Colonic mucosa (tissue), 4 donors: ENCODE results near the gene IQCM. TPM values are rescaled to one million over a fixed set of nuclear protein-coding genes. Genes with fewer than 3 reads are reported as not detected.

Source experiments
- DNase-seq: peaks from one replicate; pipeline ENCODE4 v3.0.0-alpha.2; 2020
- H3K27ac ChIP-seq: fragments of 200-600 bp; one replicate; pipeline ENCODE4 v1.8.0; 2021
- H3K27me3 ChIP-seq: fragments of 200-600 bp; one replicate; pipeline ENCODE4 v1.8.0; 2021
- H3K36me3 ChIP-seq: fragments of 200-600 bp; one replicate; pipeline ENCODE4 v1.8.0; 2021
- H3K4me1 ChIP-seq: fragments of 200-600 bp; one replicate; pipeline ENCODE4 v1.8.0; 2021; ENCODE audit warnings: mild to moderate bottlenecking
- H3K4me3 ChIP-seq: fragments of 200-600 bp; one replicate; pipeline ENCODE4 v1.8.0; 2021
- H3K9ac ChIP-seq, 2 donors: one replicate each; pipeline ENCODE4 v1.7.0; 2013; ENCODE audit warnings: control low read depth in 2 of 2, low read depth in 2 of 2, low read length in 2 of 2
- H3K9me3 ChIP-seq: fragments of 200-600 bp; one replicate; pipeline ENCODE4 v1.8.0; 2021
- CTCF ChIP-seq: fragments of 200-600 bp; IDR thresholded peaks from one replicate; pipeline ENCODE4 v1.8.0; 2022; ENCODE audit warnings: antibody characterized with exemption, mild to moderate bottlenecking
- intact Hi-C: fragments of 100-400 bp; cut with DNase I; formaldehyde crosslinking; loops from one replicate; pipeline ENCODE4 v1.14.1; 2022
- total RNA-seq, 2 donors: library from RNA; stranded (reverse); fragmentation: NEBNext Ultra II Directional in 1 of 2; extraction: Animal tissue kit (Norgen Biotek cat#: 25700) in 1 of 2; gene quantifications; one replicate each; pipeline ENCODE4 v1.2.1, GENCODE V29; 2021
- donor health status: healthy.
- donor health status: DM: no; HTN: no; CAD: no.
- donor health status: DM: no; HTN: no; CAD: no.

Gene IQCM
- total RNA-seq, 2 donors from 2014 or later, result 3.4 to 5.2 TPM

- no peak for TF ChIP-seq CTCF
- no peak overlapping the region for H3K9ac ChIP-seq
- H3K9me3 ChIP-seq, result no peaks in the 10 kb centered on the region
- intact Hi-C loops, result no loop called here
- no peak overlapping the region for H3K27ac ChIP-seq
- H3K4me3 ChIP-seq, result no peak overlapping the region
- H3K36me3 ChIP-seq, result no peaks in the 10 kb centered on the region
- no peaks in the 10 kb centered on the region for H3K27me3 ChIP-seq
- no peak for DNase-seq
- no peaks in the 10 kb centered on the region for H3K4me1 ChIP-seq
These were observed 259.8 kb downstream of the IQCM start for GRCh38 chr4:149555799-149556198.

- Histone ChIP-seq H3K27ac (no peak overlapping the region), H3K4me1 (no peaks in the 10 kb centered on the region), H3K27me3 (no peaks in the 10 kb centered on the region), H3K9ac (no peak overlapping the region), H3K36me3 (no peaks in the 10 kb centered on the region), H3K9me3 (no peaks in the 10 kb centered on the region), H3K4me3 (no peak overlapping the region)
- DNase-seq, result no peak
- no peak for TF ChIP-seq CTCF
- intact Hi-C loops, result no loop called here
These were observed 260.5 kb downstream of the IQCM start for GRCh38 chr4:149555146-149555545.

- H3K9ac ChIP-seq, result no peak overlapping the region
- H3K27me3 ChIP-seq, result no peaks in the 10 kb centered on the region
- H3K4me1 ChIP-seq, result no peaks in the 10 kb centered on the region
- H3K9me3 ChIP-seq, result no peaks in the 10 kb centered on the region
- no peak for TF ChIP-seq CTCF
- DNase-seq, result no peak
- H3K36me3 ChIP-seq, result no peaks in the 10 kb centered on the region
- H3K27ac ChIP-seq, result no peak overlapping the region
- H3K4me3 ChIP-seq, result no peak overlapping the region
- intact Hi-C loops, result no loop called here
These were observed 261.6 kb downstream of the IQCM start for GRCh38 chr4:149553959-149554520.

- Histone ChIP-seq H3K9ac (no peak overlapping the region), H3K4me1 (no peaks in the 10 kb centered on the region), H3K27ac (no peak overlapping the region), H3K4me3 (no peak overlapping the region), H3K36me3 (no peaks in the 10 kb centered on the region), H3K9me3 (no peaks in the 10 kb centered on the region), H3K27me3 (no peaks in the 10 kb centered on the region)
- no peak for TF ChIP-seq CTCF
- no peak for DNase-seq
- intact Hi-C loops, result no loop called here
These were observed 263.0 kb downstream of the IQCM start for GRCh38 chr4:149552601-149553000.

- H3K4me3 ChIP-seq, result no peak overlapping the region
- H3K9me3 ChIP-seq, result no peaks in the 10 kb centered on the region
- H3K36me3 ChIP-seq, result no peaks in the 10 kb centered on the region
- H3K4me1 ChIP-seq, result no peaks in the 10 kb centered on the region
- no peak overlapping the region for H3K27ac ChIP-seq
- no peak for DNase-seq
- intact Hi-C loops, result no loop called here
- no peaks in the 10 kb centered on the region for H3K27me3 ChIP-seq
- no peak for TF ChIP-seq CTCF
- no peak overlapping the region for H3K9ac ChIP-seq
These were observed 265.7 kb downstream of the IQCM start for GRCh38 chr4:149549911-149550310.
